ENCODE results near the gene AGTR1.
"Not testable (repeated sequence)": the region's sequence is repeated elsewhere in the genome, so short reads cannot be mapped to it uniquely, and the experiment has no call there.

Gene AGTR1

DNA sequence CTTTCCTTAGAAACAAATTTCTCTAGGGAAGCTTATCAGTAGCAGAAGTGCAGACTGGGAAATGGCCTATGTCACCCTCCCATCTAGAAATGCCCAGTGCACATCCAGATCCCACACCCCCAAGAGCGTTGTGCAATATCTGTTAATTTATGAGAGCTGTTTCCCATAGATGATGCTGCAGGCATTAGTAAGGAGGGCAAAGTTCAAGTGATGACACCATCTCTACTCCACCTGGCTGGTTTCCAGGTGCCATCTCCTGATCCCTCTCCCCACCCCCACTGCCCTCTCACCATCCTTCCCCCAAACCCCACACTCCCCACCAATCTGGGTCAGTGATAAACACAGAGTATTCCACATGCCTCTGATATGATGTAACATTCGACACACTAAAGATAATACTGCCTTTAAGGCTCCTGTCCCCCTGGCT is 39.4 kb downstream of the AGTR1 start:
- H3K27ac Mint-ChIP-seq: no peak overlapping the region
- DNase-seq (ENCODE audit: low spot score in 2 of 2): no peak
- H3K4me3 Mint-ChIP-seq: no peak overlapping the region
- no peak for ATAC-seq
- no peaks in the 10 kb centered on the region for H3K9me3 Mint-ChIP-seq
- no peaks in the 10 kb centered on the region for H3K4me1 Mint-ChIP-seq
- H3K36me3 Mint-ChIP-seq: no peaks in the 10 kb centered on the region

DNA sequence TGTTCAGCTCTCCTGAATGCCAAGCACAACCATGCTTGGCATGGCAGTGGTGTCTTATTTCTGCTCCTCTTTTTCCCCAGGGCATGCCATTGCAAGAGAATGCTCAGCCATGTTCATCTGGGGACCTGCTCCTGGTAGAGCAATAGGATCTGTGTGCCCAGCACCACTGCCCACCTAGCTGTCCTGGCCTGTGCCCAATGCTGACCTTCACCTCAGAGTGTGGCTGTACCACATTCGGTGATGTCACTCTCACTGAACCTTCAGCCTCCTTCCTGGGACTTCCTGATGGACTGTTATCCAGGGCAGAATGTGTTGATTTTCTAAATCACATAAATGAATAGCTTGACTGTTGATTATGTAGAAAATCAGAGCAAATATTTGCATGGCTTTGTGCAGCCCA is 42.0 kb downstream of the AGTR1 start:
- peak; percentile 37 for ATAC-seq

DNA sequence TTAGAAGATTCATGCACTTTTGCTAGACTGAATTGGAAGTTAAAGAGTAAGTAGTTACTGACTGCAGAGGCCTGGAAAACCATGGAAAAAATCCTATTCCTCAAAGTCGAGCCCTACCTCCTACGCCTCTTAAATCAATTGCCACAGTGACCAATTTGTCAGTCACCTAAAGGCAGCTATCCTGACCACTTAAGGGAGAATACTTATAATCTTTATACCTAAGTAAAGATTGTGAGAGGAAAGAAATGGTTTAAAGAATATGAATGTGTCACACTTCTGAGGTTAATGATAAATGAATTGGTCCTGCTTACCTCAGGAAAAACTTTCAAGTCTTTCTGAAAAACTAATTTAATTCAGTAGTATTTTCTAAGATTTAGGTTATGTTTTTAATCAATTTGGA is 42.6 kb downstream of the AGTR1 start:
- ATAC-seq (no peak), DNase-seq (ENCODE audit: low spot score in 2 of 2) (no peak)
- Mint-ChIP-seq H3K4me1 (no peaks in the 10 kb centered on the region), H3K9me3 (no peaks in the 10 kb centered on the region), H3K4me3 (no peak overlapping the region), H3K36me3 (no peaks in the 10 kb centered on the region), H3K27ac (no peak overlapping the region)

More for the DNA sequence above, 42.0 kb downstream of the AGTR1 start:
- Mint-ChIP-seq H3K9me3 (no peaks in the 10 kb centered on the region), H3K4me3 (no peak overlapping the region), H3K4me1 (no peaks in the 10 kb centered on the region), H3K36me3 (no peaks in the 10 kb centered on the region), H3K27ac (no peak overlapping the region)
- no peak for DNase-seq (ENCODE audit: low spot score in 2 of 2)

DNA sequence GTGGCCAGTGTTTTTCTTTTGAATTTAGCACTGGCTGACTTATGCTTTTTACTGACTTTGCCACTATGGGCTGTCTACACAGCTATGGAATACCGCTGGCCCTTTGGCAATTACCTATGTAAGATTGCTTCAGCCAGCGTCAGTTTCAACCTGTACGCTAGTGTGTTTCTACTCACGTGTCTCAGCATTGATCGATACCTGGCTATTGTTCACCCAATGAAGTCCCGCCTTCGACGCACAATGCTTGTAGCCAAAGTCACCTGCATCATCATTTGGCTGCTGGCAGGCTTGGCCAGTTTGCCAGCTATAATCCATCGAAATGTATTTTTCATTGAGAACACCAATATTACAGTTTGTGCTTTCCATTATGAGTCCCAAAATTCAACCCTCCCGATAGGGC is 43.5 kb downstream of the AGTR1 start:
- no peak overlapping the region for H3K4me3 Mint-ChIP-seq
- H3K36me3 Mint-ChIP-seq: no peaks in the 10 kb centered on the region
- H3K4me1 Mint-ChIP-seq: no peaks in the 10 kb centered on the region
- no peak overlapping the region for H3K27ac Mint-ChIP-seq
- DNase-seq (ENCODE audit: low spot score in 2 of 2) (no peak), ATAC-seq (no peak)
- no peaks in the 10 kb centered on the region for H3K9me3 Mint-ChIP-seq

DNA sequence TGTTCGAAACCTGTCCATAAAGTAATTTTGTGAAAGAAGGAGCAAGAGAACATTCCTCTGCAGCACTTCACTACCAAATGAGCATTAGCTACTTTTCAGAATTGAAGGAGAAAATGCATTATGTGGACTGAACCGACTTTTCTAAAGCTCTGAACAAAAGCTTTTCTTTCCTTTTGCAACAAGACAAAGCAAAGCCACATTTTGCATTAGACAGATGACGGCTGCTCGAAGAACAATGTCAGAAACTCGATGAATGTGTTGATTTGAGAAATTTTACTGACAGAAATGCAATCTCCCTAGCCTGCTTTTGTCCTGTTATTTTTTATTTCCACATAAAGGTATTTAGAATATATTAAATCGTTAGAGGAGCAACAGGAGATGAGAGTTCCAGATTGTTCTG is 44.4 kb downstream of the AGTR1 start:
- no peak for ATAC-seq
- Mint-ChIP-seq H3K27ac (no peak overlapping the region), H3K36me3 (no peaks in the 10 kb centered on the region)

DNA sequence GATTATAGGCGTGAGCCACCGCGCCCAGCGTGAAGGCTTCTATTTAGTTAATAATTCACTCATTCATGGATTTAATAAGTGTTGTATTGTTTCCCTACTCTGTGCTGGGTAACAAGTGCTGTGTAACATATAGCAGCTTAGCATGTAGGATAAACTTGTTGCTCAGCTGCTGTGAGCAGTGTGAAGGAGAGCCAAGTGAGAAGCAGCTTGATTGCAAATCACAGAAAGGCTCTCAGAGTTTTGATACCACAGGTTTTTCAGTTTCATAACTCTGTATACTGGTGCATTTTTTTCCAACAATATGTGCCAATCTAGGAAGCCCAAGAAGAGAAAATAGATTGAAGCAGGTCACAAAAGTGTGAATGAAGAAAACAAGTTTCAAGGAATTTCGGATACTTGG is 48.4 kb downstream of the AGTR1 start:
- no peak overlapping the region for H3K27ac Mint-ChIP-seq
- no peak overlapping the region for H3K4me3 Mint-ChIP-seq
- ATAC-seq: no peak
- no peak for DNase-seq (ENCODE audit: low spot score in 2 of 2)
- H3K4me1 Mint-ChIP-seq: no peaks in the 10 kb centered on the region
- H3K9me3 Mint-ChIP-seq: no peaks in the 10 kb centered on the region
- no peaks in the 10 kb centered on the region for H3K36me3 Mint-ChIP-seq

More for the DNA sequence above, 44.4 kb downstream of the AGTR1 start:
- Mint-ChIP-seq H3K4me1 (no peaks in the 10 kb centered on the region), H3K4me3 (no peak overlapping the region), H3K9me3 (no peaks in the 10 kb centered on the region)
- no peak for DNase-seq (ENCODE audit: low spot score in 2 of 2)

DNA sequence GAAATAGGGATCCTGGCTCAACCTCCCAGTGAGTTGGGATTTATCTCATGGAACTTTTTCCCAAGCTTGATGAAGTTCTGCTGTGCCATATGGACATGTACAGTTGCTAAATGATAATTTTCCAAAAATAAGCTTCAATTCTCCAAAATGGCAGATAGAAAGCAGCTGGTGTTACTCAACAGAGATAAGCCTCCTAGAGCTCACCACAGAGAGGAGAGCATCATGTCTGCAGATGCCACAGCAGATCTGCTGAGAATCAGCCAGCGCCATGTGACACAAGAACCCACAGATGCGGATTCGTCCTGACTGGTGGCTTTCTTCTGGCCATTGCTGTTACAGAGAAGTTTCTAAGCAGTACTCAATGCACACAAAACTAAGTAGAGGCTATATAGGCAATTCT is 50.6 kb downstream of the AGTR1 start:
- H3K27ac Mint-ChIP-seq: no peak overlapping the region
- DNase-seq (ENCODE audit: low spot score in 2 of 2) (no peak), ATAC-seq (no peak)
- no peak overlapping the region for H3K4me3 Mint-ChIP-seq
- H3K36me3 Mint-ChIP-seq: no peaks in the 10 kb centered on the region
- H3K4me1 Mint-ChIP-seq: no peaks in the 10 kb centered on the region
- H3K9me3 Mint-ChIP-seq: no peaks in the 10 kb centered on the region

DNA sequence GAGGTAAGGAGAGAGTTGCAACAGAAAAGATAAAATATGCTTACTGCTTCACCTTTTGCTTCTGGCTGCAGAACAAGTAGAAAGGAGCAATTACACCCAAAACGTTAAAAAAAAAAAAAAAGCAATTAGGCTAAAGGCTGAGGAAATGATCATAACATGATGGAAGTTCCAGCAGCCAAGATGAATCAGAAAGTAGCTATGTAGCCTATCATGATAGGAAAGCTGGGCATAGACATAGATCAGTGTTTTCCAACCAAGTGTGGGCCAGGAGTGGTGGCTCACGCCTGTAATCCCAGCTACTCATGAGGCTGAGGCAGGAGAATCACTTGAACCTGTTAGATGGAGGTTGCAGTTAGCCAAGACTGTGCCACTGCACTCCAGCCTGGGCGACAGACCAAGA is 52.6 kb downstream of the AGTR1 start:
- Mint-ChIP-seq H3K4me1 (no peaks in the 10 kb centered on the region), H3K4me3 (no peak overlapping the region), H3K36me3 (no peaks in the 10 kb centered on the region), H3K27ac (no peak overlapping the region), H3K9me3 (no peaks in the 10 kb centered on the region)
- DNase-seq (ENCODE audit: low spot score in 2 of 2) (no peak), ATAC-seq (no peak)

DNA sequence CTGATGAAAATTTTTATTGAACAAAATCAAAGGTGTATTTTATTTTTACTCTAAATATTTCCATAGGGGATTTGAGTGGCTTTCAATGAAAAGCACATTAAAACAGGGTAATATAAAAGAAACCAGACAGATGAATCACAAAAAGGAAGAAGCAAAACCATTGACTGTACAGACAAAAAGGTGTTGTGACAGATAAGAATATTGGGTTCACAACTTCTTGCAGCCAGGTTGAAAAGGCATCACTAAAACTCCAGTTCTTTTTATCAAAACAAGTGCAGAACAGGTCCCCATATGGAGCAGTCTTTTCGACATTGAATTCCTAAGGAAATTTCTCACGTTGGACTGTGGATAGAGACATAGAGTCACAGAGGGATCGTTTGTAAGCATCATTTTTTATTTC is 53.8 kb downstream of the AGTR1 start:
- Mint-ChIP-seq H3K9me3 (no peaks in the 10 kb centered on the region), H3K4me1 (no peaks in the 10 kb centered on the region), H3K4me3 (no peak overlapping the region), H3K36me3 (no peaks in the 10 kb centered on the region), H3K27ac (no peak overlapping the region)
- no peak for DNase-seq (ENCODE audit: low spot score in 2 of 2)
- no peak for ATAC-seq

DNA sequence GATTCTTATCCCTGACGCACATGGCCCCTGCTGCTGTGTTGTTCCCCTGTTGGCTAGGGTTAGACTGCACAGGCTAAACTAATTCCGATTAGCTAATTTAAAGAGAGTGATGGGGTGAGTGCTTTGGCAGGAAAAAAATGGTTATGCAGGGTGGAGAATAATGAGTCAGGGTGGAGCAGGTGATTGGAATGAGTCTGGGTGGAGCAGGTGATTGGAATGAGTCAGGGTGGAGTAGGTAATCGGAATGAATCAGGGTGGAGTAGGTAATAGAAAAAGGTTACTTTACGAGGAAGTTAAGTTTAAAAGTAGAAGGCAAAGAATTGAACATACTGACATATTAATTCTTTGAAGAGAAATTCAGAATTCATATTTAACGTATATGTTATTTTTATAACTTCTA is 55.7 kb downstream of the AGTR1 start:
- not testable (repeated sequence) for H3K36me3 Mint-ChIP-seq, H3K4me1 Mint-ChIP-seq

DNA sequence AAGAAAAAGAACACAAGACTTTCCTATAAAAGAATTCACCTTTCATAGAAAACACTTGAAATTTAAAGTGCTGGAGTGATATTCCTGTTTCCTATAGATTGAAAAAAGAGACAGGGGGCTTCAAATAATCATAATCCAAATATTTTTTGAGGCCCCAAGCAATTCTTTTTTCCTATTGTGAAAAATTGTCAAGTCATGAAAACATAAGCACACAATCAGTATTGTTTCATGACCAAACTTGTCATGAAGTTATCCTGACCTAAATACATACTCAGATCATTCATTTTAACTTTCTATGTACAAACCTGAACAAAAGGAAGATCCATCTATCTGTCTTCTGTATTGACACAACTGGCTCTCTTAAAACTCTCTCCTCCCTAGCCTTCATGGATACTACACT is 57.9 kb downstream of the AGTR1 start:
- H3K36me3 Mint-ChIP-seq: no peaks in the 10 kb centered on the region
- ATAC-seq: no peak
- no peak for DNase-seq (ENCODE audit: low spot score in 2 of 2)
- no peak overlapping the region for H3K27ac Mint-ChIP-seq
- no peaks in the 10 kb centered on the region for H3K4me1 Mint-ChIP-seq
- H3K4me3 Mint-ChIP-seq: no peak overlapping the region
- no peaks in the 10 kb centered on the region for H3K9me3 Mint-ChIP-seq

More for the DNA sequence above, 55.7 kb downstream of the AGTR1 start:
- not testable (repeated sequence) for H3K4me3 Mint-ChIP-seq; ATAC-seq; H3K27ac Mint-ChIP-seq; H3K9me3 Mint-ChIP-seq; DNase-seq (ENCODE audit: low spot score in 2 of 2)

DNA sequence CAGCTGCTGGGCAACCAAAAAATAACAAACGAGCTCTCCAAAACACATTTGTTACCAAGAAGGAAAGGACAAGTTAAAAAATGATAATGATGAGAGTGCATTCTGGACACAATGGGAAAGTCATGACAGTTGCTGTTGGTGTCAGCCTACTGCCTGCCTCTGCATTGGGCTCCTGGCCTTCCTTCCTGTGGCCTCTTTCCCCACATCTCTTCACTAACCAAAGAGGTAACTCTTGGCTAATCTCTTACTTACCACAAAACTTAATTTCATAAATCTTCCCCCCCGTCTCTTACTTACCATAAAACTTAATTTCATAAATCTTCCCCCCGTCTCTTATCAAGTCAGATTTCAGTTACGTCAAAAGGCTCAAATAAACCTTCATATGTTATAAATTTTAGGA is 58.6 kb downstream of the AGTR1 start:
- Mint-ChIP-seq H3K27ac (no peak overlapping the region), H3K9me3 (no peaks in the 10 kb centered on the region), H3K4me1 (no peaks in the 10 kb centered on the region), H3K36me3 (no peaks in the 10 kb centered on the region), H3K4me3 (no peak overlapping the region)
- ATAC-seq (no peak), DNase-seq (ENCODE audit: low spot score in 2 of 2) (no peak)

DNA sequence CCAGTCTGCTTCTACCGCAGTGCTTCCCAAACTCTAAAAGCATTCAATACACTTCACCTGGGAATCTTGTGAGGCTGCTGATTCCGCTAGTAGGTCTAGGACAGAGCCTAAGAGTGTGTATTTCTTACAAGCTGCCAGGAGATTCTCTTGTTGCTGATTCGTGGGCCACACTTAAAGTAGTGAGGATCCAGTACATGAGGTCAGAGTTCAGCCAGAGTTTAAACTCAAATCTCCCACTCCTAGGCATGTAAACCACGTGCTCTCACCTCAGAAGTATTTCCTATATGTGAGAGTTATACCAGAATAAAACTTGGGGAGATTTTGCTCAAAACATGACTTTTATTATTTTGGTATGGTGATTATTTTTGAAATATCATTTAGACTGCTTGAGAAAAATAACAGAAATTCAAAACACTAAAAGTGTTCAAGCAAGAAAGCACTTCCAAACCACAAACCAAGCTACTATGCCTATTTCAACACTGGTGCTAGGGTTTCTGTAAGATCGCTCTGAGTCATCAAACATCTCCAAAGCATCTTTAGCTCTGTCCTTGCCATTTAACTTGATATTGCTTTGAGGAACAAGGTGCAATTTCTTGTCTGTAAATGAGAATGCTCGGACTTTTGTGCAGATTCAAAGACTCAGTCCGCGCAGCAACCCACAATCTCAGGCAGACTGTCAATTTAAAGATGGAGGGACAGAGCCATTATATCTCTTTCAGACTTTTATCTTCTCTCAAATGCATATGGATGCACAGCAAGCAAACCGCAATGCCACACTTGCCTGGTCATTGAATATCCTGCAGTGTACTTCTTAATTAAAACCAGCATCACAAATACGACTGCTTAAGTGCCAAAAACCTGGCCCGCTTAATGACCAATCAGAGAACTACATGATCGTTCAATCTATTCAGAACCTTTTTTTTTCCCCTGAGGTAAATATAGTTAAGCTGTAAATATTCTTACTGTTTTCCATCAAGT is 59.8 kb downstream of the AGTR1 start:
- ATAC-seq (no peak), DNase-seq (ENCODE audit: low spot score in 2 of 2) (no peak)
- Mint-ChIP-seq H3K4me3 (no peak overlapping the region), H3K27ac (no peak overlapping the region), H3K4me1 (no peaks in the 10 kb centered on the region), H3K9me3 (no peaks in the 10 kb centered on the region), H3K36me3 (no peaks in the 10 kb centered on the region)

DNA sequence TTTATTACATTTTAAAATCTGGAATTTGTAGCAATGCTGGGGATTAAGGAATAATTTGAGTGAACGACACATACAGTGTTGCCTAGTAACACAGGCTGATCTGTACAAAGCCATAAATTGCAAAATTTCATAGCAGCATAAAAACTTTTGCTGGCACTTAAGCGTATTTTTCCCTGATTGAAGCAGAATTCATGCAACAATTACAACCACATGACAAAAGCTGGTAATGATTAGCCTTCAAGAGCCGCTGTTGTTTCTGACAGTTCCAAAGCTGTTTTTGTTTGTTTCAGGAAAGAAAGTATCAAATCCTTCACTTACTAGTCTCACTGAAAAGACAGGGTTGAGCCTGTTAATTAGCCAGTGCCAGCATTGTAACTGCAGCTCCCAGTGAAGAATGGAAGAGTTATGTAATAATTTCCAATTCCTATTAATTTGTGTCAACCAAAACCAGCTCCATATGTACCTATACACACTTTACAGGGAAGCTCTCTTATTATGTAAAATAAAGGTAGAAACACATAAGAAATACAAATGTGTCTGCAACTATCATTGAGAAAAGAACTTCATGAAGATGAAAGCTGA is 60.7 kb downstream of the AGTR1 start:
- H3K9me3 Mint-ChIP-seq: no peaks in the 10 kb centered on the region
- DNase-seq (ENCODE audit: low spot score in 2 of 2) (no peak), ATAC-seq (no peak)
- no peak overlapping the region for H3K27ac Mint-ChIP-seq
- H3K4me1 Mint-ChIP-seq: no peaks in the 10 kb centered on the region
- no peak overlapping the region for H3K4me3 Mint-ChIP-seq
- no peaks in the 10 kb centered on the region for H3K36me3 Mint-ChIP-seq

DNA sequence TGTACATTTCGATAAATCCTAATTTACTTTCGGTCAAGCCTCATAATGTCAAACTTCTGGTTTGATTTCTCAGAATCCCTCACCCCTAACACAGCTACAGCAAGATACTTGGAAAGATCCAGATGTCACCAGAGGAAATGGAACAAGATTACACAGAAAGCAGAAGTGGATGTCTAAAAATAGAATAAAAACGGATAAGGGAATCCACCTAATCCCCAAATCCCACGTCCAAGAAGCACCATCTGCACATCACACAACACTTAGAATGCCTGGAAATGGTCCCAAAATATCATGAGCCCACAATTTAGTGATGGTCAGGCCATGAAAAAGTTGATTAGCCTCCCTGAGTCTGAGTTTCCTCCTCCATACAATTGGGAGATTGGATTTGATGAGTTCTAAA is 61.7 kb downstream of the AGTR1 start:
- Mint-ChIP-seq H3K9me3 (no peaks in the 10 kb centered on the region), H3K4me3 (no peak overlapping the region), H3K27ac (no peak overlapping the region), H3K4me1 (no peaks in the 10 kb centered on the region), H3K36me3 (no peaks in the 10 kb centered on the region)
- no peak for ATAC-seq
- DNase-seq (ENCODE audit: low spot score in 2 of 2): no peak

DNA sequence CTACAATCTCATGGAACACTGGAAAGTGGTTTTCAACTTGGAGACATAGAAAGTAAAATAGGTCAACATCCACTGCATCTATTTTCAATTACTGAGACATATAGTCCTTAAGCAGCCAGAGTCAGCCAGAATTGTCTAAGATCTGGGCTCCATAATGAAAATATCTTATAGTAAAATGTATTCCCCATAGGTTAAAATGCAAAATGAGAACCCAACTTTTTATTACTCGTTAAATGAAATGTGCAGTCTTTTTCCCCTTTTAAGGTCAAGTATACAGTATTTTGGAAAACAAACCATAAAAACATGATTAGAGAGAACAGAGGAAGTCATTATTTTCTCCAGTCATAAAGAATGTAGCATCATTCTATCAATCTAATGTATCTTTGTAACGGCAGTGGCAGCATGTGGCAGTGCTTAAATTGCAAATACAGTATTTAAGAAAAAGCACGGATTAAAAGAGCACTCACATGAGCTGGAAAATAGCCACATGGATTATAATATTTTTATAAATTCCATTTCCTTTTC is 65.5 kb downstream of the AGTR1 start:
- no peaks in the 10 kb centered on the region for H3K4me1 Mint-ChIP-seq
- no peaks in the 10 kb centered on the region for H3K36me3 Mint-ChIP-seq
- H3K9me3 Mint-ChIP-seq: no peaks in the 10 kb centered on the region
- no peak overlapping the region for H3K4me3 Mint-ChIP-seq
- ATAC-seq (no peak), DNase-seq (ENCODE audit: low spot score in 2 of 2) (no peak)
- no peak overlapping the region for H3K27ac Mint-ChIP-seq

Data from stimulated activated effector memory CD8-positive, alpha-beta T cell treated with anti-CD3 and anti-CD28 coated beads, Interleukin-12 subunit alpha, Interleukin-12 subunit beta, amount 100 ng/mL, for 72 hours (primary cell).